Measurements from ENCODE around the gene NUDT16L1. TPM values are rescaled to one million over a fixed set of nuclear protein-coding genes. Genes with fewer than 3 reads are reported as not detected.

The NUDT16L1 gene
- total RNA-seq, 2 donors from 2014 or later = 18.7 to 25.4 TPM

- Histone ChIP-seq H3K4me1 (peaks cover 32% of the 10 kb centered on the region), H3K4me3 (no peak overlapping the region), H3K27me3 (no peaks in the 10 kb centered on the region), H3K36me3 (replicated peaks in 1 of 2; ENCODE audit: insufficient read depth in 1 of 2, low read depth in 2 of 2) (peaks cover 0 to 8% of the 10 kb centered on the region in 2 donors), H3K27ac (peak overlapping the region; percentile 80 to 90 (median 86)), H3K9me3 (no peaks in the 10 kb centered on the region)
- DNase-seq (peak; percentile 90 to 93 (median 92)), ATAC-seq (peak; percentile 89)
- TF ChIP-seq, protein P1, sequence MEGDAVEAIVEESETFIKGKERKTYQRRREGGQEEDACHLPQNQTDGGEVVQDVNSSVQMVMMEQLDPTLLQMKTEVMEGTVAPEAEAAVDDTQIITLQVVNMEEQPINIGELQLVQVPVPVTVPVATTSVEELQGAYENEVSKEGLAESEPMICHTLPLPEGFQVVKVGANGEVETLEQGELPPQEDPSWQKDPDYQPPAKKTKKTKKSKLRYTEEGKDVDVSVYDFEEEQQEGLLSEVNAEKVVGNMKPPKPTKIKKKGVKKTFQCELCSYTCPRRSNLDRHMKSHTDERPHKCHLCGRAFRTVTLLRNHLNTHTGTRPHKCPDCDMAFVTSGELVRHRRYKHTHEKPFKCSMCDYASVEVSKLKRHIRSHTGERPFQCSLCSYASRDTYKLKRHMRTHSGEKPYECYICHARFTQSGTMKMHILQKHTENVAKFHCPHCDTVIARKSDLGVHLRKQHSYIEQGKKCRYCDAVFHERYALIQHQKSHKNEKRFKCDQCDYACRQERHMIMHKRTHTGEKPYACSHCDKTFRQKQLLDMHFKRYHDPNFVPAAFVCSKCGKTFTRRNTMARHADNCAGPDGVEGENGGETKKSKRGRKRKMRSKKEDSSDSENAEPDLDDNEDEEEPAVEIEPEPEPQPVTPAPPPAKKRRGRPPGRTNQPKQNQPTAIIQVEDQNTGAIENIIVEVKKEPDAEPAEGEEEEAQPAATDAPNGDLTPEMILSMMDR (IDR thresholded peaks at IDR 0.05) = peak in 4 of 7 experiments; percentile 7 to 38 (median 23)
- TF ChIP-seq POLR2A (IDR thresholded peaks at IDR 0.05) = peak in 2 of 3 donors; percentile 11 to 25
- 28 to 31% methylated on average over 11 to 16 of the region's 16 CpGs for WGBS, 2 donors
- intact Hi-C loops (cut with DNase I) = no loop called here
Observed at GRCh38 chr16:4654011-4654963, 39.1 kb upstream of the NUDT16L1 start.

DNA sequence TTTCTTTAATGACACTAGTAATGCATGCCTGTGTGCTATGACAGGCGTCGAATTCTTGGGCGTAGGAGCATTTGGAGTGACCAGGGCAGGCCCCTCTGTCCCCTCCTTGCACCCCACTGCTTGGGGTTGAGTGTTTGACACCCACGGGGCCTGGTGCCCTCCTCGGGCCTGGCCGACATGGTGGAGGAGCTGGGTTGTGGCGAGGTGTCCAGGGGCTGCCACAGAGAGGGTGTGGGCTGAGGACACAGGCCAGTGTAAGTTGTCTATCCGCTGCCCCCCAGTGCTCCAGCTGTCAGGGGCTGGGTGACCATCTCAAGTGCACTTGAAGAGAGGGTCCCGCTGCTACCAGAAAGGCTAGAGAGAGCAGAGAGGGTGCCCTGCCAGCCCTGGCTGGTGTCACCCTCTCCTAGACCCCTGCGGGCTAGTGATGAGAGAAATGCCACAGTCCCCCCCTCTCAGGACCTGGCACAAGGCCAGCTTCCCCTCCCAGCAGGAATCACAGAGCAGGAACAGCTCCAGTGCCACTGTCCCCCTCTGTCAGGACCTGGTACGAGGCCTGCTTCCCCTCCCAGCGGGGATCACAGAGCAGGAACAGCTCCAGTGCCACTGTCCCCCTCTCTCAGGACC is 38.3 kb upstream of the NUDT16L1 start:
- peaks cover 32% of the 10 kb centered on the region for H3K4me1 ChIP-seq
- H3K9me3 ChIP-seq = no peaks in the 10 kb centered on the region
- H3K27me3 ChIP-seq = no peaks in the 10 kb centered on the region
- peak overlapping the region in 3 of 4 donors; percentile 80 to 90 (median 88) for H3K27ac ChIP-seq
- no peak overlapping the region for H3K4me3 ChIP-seq
- DNase-seq (no peak), ATAC-seq (no peak)
- WGBS, 2 donors = 73 to 80% methylated on average over 4 to 11 of the region's 12 CpGs
- peaks cover 0 to 8% of the 10 kb centered on the region in 2 donors for H3K36me3 ChIP-seq (replicated peaks in 1 of 2; ENCODE audit: insufficient read depth in 1 of 2, low read depth in 2 of 2)
- TF ChIP-seq POLR2A (IDR thresholded peaks at IDR 0.05) = no peak
- TF ChIP-seq, protein P1 (IDR thresholded peaks at IDR 0.05) = no peak
- intact Hi-C loops (cut with DNase I) = no loop called here

DNA sequence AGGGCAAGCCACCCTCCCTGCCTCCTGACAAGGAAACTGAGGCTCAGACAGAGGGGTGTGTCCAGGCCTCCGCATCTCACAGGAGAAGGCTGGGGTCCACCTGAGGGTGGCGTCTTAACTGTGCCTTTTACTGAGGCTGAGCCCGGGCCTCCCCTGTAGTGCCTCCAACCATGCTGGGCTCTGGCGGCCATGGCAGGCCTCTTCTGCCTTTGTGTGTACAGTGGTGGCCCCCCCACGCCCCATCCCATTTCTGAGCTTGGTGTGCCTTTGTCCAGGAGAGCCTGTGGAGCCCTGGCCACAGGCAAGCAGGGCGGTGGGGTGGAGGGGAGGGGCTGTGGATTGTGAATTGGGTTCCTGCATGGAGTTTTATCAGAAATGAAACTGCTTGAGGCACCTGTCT is 37.6 kb upstream of the NUDT16L1 start:
- ATAC-seq = no peak
- 67 to 84% methylated on average over 1 to 6 of the region's 6 CpGs for WGBS, 2 donors
- no peak overlapping the region for H3K4me3 ChIP-seq
- DNase-seq = no peak
- no peak for TF ChIP-seq POLR2A (IDR thresholded peaks at IDR 0.05)
- TF ChIP-seq, protein P1 (IDR thresholded peaks at IDR 0.05) = no peak
- intact Hi-C loops (cut with DNase I) = no loop called here
- no peaks in the 10 kb centered on the region for H3K27me3 ChIP-seq
- no peaks in the 10 kb centered on the region for H3K9me3 ChIP-seq
- H3K36me3 ChIP-seq (replicated peaks in 1 of 2; ENCODE audit: insufficient read depth in 1 of 2, low read depth in 2 of 2) = peaks cover 0 to 8% of the 10 kb centered on the region in 2 donors
- peak overlapping the region in 2 of 4 donors; percentile 80 to 90 for H3K27ac ChIP-seq
- peaks cover 36% of the 10 kb centered on the region for H3K4me1 ChIP-seq

GRCh38 chr16:4656221-4656620 is 37.1 kb upstream of the NUDT16L1 start:
- Histone ChIP-seq H3K4me3 (no peak overlapping the region), H3K9me3 (no peaks in the 10 kb centered on the region), H3K36me3 (replicated peaks in 1 of 2; ENCODE audit: insufficient read depth in 1 of 2, low read depth in 2 of 2) (peaks cover 0 to 8% of the 10 kb centered on the region in 2 donors), H3K4me1 (peaks cover 36% of the 10 kb centered on the region), H3K27ac (peak overlapping the region in 1 of 4 donors; percentile 90), H3K27me3 (no peaks in the 10 kb centered on the region)
- intact Hi-C loops (cut with DNase I) = no loop called here
- TF ChIP-seq, protein P1 (IDR thresholded peaks at IDR 0.05) = no peak
- TF ChIP-seq POLR2A (IDR thresholded peaks at IDR 0.05) = no peak
- 93 to 97% methylated on average over 12 of the region's 12 CpGs for WGBS, 2 donors
- DNase-seq = no peak
- ATAC-seq = no peak
